Spleen (tissue), 7 donors: ENCODE data around the gene MBOAT2.

Experiments used
- CTCF ChIP-seq, 11 experiments: fragments of 200-600 bp in 7 of 11; fragments of 450-650 bp in 4 of 11; sonication (generic) in 4 of 11; IDR thresholded peaks in 8 of 11; conservative IDR thresholded peaks in 3 of 11; 1 replicate in 7 of 11; 2 replicates in 4 of 11; pipeline versions ENCODE4 v1.4.0 to v1.8.0; 2016 to 2021; ENCODE audit warnings: antibody characterized with exemption in 11 of 11, inconsistent platforms in 4 of 11, mild to moderate bottlenecking in 1 of 11
- POLR2AphosphoS5 ChIP-seq, 3 donors: sonication (generic); formaldehyde crosslinking; IDR thresholded peaks; one replicate each; pipeline ENCODE4 v1.5.1; 2017; ENCODE audit warnings: antibody characterized with exemption in 3 of 3
- donor health status: DM: no; HTN: no; CAD: no; lungs with moderate emphysema.
- donor health status: DM: no; HTN: no; CAD: no.
- donor health status: DM: no; HTN: no; CAD: no.

GRCh38 chr2:9003366-9003615 lies 193 bp downstream of the MBOAT2 start:
- no peak for TF ChIP-seq CTCF (IDR thresholded peaks at IDR 0.05 in 8 of 11, conservative IDR thresholded peaks at IDR 0.05 in 3 of 11)
- no peak for TF ChIP-seq POLR2AphosphoS5 (IDR thresholded peaks at IDR 0.05)
